ENCODE data around the gene MFRP. TPM values are rescaled to one million over a fixed set of nuclear protein-coding genes. Genes with fewer than 3 reads are reported as not detected.

MFRP gene
- total RNA-seq, 1 donor from 2014 or later, result not detected

DNA sequence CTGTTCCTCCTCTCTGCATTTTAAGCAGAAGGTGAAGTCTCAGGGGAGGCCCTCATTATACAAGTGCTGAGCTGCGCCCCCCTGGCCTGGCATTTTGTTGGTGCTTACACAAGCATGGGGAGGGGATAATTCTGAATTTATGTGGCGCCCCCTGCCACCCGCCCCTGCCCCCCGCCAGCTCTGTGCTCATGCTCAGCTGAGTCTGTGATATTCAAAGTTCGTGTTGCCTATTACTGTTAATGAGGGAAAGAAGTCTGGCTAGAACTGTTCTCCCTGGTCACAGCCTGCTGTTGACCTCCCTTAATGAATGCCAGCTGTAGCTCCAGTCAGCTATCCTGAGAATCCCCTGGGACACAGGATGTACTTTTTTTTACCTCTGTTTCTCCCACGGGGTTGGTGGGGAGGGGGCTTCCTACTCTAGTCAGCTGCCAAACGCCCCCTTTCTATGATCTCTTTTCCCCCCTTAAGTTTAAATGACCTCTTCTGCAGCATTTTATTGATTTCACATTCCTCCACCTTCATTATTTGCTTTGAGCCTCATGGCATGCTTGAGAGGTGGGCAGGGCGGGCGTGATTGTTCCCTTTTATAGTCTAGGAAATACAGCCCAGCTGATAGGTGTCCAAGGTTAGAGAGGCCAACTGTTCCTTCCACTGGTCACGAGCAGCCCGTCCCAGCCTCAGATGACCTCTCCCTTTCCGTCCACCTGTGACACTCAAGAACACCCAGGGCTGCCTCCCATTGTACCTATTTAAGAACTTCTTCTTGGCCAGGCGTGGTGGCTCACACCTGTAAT is 22.8 kb upstream of the MFRP start:
- no peak for DNase-seq (ENCODE audit: low spot score)
- H3K4me1 Mint-ChIP-seq (ENCODE audit: low read depth), result peaks cover 7% of the 10 kb centered on the region
- no peaks in the 10 kb centered on the region for H3K36me3 Mint-ChIP-seq (ENCODE audit: low read depth)
- no peak overlapping the region for H3K27ac Mint-ChIP-seq
- H3K27me3 Mint-ChIP-seq (ENCODE audit: low read depth), result peaks cover 19% of the 10 kb centered on the region
- H3K4me3 Mint-ChIP-seq (ENCODE audit: low read depth), result no peak overlapping the region
- H3K9me3 Mint-ChIP-seq, result no peaks in the 10 kb centered on the region
- intact Hi-C loops (cut with micrococcal nuclease), result no loop called here

DNA sequence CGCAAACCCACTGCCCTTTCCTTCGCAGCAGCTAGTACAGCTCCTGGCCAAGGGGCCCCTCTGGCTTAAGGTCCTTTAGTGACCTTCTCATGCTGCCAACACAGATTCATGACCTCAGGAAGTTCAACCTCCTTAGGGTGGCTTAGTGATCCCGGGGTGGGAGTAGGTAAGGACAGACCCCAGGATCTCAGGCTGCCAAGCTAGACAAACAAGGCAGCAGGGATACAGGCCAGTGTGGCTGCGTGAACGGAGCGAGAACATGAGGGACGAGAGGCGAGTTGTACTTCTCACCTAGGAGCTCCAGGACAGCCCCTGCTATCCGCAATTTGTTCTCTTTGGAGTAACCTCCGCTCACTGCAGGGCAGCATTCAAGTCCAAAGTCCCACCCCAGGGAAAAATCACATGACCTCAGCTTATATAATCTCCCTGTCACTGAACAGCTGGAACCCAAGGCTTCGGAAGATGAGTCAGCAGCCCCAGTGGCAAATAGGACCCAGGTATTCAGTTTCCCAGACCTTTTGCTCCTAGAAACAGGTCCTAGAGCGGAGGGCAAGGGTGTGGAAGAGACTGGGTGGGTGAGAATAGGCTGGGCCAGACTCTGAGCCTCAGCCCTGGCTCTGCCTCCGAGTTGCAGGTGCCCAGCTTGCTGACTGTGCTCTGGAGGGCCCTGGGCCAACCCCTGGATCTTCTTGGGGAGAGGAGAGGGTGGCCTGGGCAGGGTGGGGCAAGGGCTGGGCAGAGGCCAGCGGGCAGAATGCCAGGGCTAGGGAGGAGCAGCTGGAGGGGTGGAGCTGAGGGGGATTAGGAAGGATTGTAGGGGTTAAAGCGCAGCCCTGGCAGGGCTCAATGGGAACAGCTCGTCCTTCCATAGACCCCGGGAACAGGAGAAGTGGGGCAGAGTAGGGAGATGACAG is 21.9 kb upstream of the MFRP start:
- H3K4me3 Mint-ChIP-seq (ENCODE audit: low read depth), result no peak overlapping the region
- peaks cover 19% of the 10 kb centered on the region for H3K27me3 Mint-ChIP-seq (ENCODE audit: low read depth)
- no peaks in the 10 kb centered on the region for H3K9me3 Mint-ChIP-seq
- intact Hi-C loops (cut with micrococcal nuclease), result no loop called here
- DNase-seq (ENCODE audit: low spot score), result no peak
- peaks cover 4% of the 10 kb centered on the region for H3K4me1 Mint-ChIP-seq (ENCODE audit: low read depth)
- no peak overlapping the region for H3K27ac Mint-ChIP-seq
- no peaks in the 10 kb centered on the region for H3K36me3 Mint-ChIP-seq (ENCODE audit: low read depth)

DNA sequence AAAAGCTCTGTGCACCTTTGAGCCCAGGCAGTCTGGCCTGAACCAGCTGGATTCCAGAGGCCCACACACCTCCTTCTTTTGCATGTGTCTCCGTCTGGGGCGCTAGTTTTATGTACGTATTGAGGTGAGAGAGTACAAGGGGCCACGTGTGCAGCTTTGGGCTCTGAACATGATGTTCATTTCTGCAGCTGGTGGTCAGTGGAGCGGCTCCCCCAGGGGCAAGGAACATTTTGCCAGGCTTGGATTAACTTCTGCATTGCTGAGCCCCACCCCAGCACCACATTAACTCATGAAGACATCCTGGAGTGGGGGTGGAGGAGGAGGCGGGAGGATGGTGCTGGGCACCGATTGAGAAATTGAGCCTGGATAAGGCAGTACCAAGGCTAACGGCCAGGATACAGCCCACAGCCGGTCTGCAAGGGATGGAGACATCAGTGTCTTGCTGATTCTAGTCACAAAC is 21.2 kb upstream of the MFRP start:
- no peaks in the 10 kb centered on the region for H3K9me3 Mint-ChIP-seq
- no peaks in the 10 kb centered on the region for H3K36me3 Mint-ChIP-seq (ENCODE audit: low read depth)
- intact Hi-C loops (cut with micrococcal nuclease), result no loop called here
- H3K4me3 Mint-ChIP-seq (ENCODE audit: low read depth), result no peak overlapping the region
- H3K4me1 Mint-ChIP-seq (ENCODE audit: low read depth), result peaks cover 3% of the 10 kb centered on the region
- H3K27ac Mint-ChIP-seq, result no peak overlapping the region
- DNase-seq (ENCODE audit: low spot score), result no peak
- H3K27me3 Mint-ChIP-seq (ENCODE audit: low read depth), result peaks cover 22% of the 10 kb centered on the region

DNA sequence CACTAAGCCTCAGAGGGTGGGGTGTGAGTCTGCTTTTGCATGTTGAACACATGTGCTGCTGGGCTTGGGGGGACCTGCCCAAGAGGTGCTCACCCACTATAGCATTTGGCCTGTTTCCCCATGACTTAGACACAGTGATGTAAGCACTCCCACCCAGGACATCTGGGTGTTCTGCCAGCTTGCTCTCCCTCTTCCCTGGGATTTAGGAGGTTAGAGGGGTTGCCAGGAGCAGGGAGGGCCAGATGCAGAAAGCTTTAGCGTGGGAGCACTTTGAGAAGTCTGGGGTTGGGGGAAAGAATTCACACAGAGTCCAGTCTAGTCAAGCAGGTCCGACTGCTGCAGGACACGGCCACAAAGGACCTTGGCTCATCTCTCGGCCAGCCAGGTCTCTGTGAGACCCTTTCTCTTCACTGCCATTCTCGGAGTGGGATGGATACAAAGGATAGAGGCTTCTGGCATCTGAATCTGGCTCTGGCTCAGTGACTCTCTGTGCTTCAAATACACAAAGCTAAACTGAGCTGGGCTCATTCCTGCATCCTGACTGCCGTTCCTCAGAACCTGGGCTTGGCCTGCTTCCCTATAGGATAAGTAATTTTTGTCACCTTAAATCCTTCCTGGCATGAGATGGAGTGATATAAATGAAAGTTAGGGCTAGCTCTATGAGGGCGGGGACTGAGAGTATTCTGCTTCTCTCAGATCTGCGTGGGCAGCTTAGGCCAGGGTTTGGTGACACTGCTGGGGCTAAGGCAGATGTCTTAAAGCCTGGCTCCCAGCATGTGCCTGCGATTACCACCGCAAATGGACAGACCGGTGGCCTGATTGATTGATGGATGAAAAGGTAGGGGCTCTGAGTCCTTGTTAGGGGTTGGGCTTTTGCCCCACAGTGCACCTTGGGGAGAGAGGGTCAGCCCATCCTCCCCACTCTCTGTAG is 20.4 kb upstream of the MFRP start:
- Mint-ChIP-seq H3K36me3 (ENCODE audit: low read depth) (no peaks in the 10 kb centered on the region), H3K27ac (no peak overlapping the region), H3K9me3 (no peaks in the 10 kb centered on the region), H3K27me3 (ENCODE audit: low read depth) (peaks cover 29% of the 10 kb centered on the region), H3K4me3 (ENCODE audit: low read depth) (no peak overlapping the region), H3K4me1 (ENCODE audit: low read depth) (peaks cover 8% of the 10 kb centered on the region)
- intact Hi-C loops (cut with micrococcal nuclease), result no loop called here
- no peak for DNase-seq (ENCODE audit: low spot score)

DNA sequence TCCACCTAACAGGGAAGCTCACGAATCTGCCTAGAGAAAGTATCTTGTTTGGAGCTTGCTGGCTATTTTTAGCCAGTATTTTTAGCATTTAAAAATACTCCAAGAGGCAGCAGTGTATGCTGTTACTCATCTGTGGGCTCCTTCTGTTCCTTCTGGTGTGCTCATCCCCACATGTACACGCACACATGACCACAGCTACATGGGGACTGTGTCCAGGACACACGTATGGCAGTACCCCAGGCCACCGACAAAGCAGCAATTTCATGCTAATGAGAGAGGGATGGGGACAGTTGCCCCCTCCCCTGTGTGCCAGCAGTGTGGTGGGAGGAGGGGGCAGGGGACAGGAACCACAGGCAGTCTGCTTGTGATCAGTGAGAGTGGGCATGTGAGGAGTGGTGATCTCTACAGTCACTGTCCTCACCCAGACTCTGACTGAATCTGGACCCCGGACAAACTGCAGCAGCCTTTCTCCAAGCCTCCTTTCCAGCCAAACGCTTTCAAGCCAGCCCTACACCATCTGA is 18.6 kb upstream of the MFRP start:
- Mint-ChIP-seq H3K27me3 (ENCODE audit: low read depth) (peaks cover 30% of the 10 kb centered on the region), H3K4me3 (ENCODE audit: low read depth) (no peak overlapping the region), H3K9me3 (no peaks in the 10 kb centered on the region), H3K4me1 (ENCODE audit: low read depth) (peaks cover 14% of the 10 kb centered on the region), H3K36me3 (ENCODE audit: low read depth) (no peaks in the 10 kb centered on the region), H3K27ac (no peak overlapping the region)
- DNase-seq (ENCODE audit: low spot score), result no peak
- intact Hi-C loops (cut with micrococcal nuclease), result no loop called here

DNA sequence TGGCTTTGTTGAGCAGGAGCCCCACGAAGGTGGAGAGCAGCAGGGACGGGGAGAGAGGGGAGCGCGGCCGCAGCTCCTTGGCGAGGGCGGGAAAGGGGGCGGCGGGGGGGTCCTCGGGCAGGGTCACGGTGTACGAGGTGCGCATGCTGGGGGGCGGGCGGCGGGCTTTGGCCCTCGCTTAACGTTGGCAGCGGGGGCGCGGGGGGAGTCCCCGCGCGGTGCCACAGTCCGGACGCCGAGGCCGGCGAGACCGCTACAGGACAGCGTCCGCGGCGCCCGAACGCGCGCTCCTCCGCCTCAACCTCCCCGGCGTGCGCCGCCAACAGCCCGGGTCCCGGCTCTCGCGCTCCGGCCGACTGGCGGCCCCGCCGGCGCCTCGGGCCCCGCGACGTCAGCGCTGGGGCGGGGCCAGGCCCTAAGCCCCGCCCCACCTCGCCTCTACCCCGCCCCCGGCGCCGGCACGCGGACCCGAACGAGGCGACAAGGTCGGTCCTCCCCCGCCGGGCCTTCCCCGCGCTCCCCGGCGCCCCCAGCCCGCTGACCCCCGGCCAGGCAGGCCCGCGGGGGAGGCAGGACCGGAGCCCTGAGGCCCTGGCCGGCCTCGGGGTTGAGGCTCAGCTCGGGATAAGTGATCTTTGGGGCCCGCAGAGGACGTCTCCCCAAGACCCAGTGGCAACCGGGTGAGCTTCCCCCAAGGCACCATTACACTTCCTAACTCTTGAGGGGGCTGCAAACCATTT is 17.5 kb upstream of the MFRP start:
- Mint-ChIP-seq H3K9me3 (no peaks in the 10 kb centered on the region), H3K27me3 (ENCODE audit: low read depth) (peaks cover 30% of the 10 kb centered on the region), H3K4me3 (ENCODE audit: low read depth) (no peak overlapping the region), H3K4me1 (ENCODE audit: low read depth) (peaks cover 18% of the 10 kb centered on the region), H3K27ac (no peak overlapping the region), H3K36me3 (ENCODE audit: low read depth) (no peaks in the 10 kb centered on the region)
- intact Hi-C loops (cut with micrococcal nuclease), result no loop called here
- DNase-seq (ENCODE audit: low spot score), result peak; percentile 53

DNA sequence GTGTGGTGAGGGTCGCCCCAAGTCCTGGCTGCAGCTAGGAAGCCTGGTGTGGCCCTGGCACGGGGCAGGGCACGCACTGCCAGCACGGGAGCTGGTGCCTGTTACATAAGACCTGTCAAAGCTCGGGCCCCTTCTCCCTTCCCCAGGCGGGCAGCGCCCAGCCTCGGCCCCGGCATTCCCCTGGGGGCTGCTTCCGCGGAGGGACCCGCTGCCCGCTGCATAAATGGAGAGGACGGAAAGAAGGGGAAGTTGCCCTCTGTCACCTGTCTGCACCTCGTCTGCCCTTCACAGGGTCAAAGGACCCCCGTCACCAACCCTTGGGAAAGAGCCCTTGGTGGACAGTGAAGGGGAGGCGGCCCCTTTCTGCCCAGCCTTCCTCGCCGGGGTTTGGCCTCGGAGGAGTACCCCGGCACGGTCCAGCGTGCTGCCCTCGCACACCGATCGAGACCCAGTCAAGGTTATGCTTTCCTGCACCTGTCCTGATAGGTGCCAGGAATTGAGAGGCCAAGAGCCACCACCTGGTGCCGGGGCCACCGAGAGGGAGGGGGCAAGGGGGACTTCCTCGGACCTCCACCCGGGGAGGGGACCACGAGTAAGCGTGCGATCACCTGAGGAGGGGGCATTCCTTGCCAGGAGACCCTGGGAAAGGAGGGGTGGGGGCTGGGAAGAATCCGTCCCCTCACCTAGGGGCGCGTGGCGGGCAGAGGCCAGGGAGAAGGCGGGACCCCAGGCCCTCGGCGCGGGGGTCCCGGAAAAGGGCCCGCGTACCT is 16.8 kb upstream of the MFRP start:
- Mint-ChIP-seq H3K36me3 (ENCODE audit: low read depth) (no peaks in the 10 kb centered on the region), H3K4me1 (ENCODE audit: low read depth) (peaks cover 18% of the 10 kb centered on the region), H3K27me3 (ENCODE audit: low read depth) (peaks cover 30% of the 10 kb centered on the region), H3K27ac (no peak overlapping the region), H3K4me3 (ENCODE audit: low read depth) (peak overlapping the region; percentile 8), H3K9me3 (no peaks in the 10 kb centered on the region)
- intact Hi-C loops (cut with micrococcal nuclease), result no loop called here
- no peak for DNase-seq (ENCODE audit: low spot score)

DNA sequence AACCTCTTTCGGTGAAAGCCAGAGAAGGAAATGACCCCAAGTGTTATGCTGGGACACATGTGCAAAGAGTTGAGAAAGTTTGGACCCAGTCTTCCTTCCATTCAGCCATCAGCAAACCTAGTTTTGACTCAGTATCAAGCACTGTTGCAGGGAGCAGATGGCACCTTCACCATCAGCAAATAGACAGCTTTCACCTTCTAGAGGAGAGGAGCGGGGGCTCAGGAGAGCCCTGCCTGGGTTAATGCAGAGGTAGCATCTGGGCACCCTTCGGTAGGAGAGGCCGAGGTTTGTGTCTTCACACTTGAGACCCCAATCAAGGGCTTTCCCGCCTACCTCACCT is 16.2 kb upstream of the MFRP start:
- no peak overlapping the region for H3K27ac Mint-ChIP-seq
- peaks cover 29% of the 10 kb centered on the region for H3K27me3 Mint-ChIP-seq (ENCODE audit: low read depth)
- DNase-seq (ENCODE audit: low spot score), result no peak
- no peaks in the 10 kb centered on the region for H3K36me3 Mint-ChIP-seq (ENCODE audit: low read depth)
- peaks cover 18% of the 10 kb centered on the region for H3K4me1 Mint-ChIP-seq (ENCODE audit: low read depth)
- intact Hi-C loops (cut with micrococcal nuclease), result no loop called here
- H3K9me3 Mint-ChIP-seq, result no peaks in the 10 kb centered on the region
- H3K4me3 Mint-ChIP-seq (ENCODE audit: low read depth), result peak overlapping the region; percentile 38

DNA sequence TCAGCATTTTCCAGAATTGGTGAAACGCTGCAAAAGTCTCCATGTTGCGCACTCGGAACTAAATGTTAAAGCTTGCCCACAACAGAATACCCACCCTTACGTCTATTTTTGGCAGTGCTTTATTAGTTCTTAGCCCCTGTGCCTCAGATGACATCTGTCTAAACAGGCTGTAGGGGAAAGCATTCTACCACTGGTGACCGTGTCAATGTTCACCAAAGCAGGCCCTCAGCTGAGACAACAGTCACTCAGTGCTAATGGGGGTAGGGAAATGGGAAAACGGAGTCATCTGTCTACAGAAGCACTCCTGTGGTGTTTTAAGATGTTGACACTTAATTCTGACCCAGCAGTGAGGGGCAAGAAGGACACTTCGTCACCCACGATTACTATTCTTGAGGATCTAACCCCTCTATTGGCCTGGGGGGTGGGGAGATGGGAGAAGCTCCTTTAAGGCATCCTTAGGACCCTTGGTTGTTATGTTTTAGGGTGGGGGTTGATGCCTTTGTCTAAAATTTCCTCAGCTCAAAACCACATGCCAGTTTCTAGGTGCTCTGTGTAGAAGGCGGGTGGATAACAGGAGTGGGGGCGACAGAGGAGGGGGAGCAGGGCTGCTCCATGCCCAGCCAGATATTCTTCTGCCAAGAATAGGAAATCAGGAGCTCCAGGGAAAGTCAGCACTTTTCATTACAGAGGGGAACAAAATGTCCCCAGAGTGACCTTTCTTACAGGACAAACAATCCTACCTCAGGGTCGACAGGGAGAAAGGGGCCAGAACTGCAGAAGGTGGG is 15.6 kb upstream of the MFRP start:
- Mint-ChIP-seq H3K9me3 (no peaks in the 10 kb centered on the region), H3K27me3 (ENCODE audit: low read depth) (peaks cover 29% of the 10 kb centered on the region), H3K4me3 (ENCODE audit: low read depth) (peak overlapping the region; percentile 38), H3K4me1 (ENCODE audit: low read depth) (peaks cover 20% of the 10 kb centered on the region), H3K27ac (no peak overlapping the region), H3K36me3 (ENCODE audit: low read depth) (no peaks in the 10 kb centered on the region)
- DNase-seq (ENCODE audit: low spot score), result no peak
- intact Hi-C loops (cut with micrococcal nuclease), result loop anchor here (1.0 kb wide), 1 partner anchor 19 kb away; the partner anchor contains the start of gene USP2

DNA sequence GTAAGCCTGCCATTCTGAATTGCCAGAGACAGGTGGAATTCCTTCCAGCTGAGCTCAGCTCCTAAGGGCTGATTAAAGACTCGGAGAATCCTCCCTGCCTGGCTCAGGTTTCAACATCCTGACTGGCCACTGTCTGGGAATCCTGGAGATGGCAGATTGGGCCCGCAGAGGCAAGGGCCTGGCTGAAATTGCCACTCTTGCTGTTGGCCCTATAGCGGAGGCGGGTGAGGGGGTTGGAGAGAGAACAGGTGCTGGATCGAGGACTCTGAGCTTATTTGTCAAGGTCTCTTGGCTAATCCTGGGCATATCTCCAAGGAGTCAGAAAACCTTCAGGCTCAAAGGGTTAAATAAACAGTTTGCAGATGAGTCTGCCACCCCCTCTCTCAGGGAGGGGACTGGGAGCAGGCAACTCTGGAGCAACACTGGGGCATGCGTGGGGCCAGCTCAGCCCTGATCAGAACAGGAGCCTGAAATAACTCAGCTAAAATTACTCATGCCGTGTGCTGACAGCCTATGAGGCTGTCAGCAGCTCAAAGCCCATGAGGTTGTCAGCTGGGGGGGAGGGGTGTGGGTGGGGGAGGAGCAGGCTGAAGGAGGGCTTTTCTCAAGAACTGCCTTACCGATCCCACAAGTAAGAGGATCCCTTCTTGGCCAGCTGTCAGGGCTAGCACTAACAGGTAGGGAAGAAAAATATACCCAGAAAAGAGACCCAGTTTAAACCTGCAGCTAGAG is 14.7 kb upstream of the MFRP start:
- H3K27ac Mint-ChIP-seq, result no peak overlapping the region
- no peak overlapping the region for H3K4me3 Mint-ChIP-seq (ENCODE audit: low read depth)
- H3K27me3 Mint-ChIP-seq (ENCODE audit: low read depth), result peaks cover 24% of the 10 kb centered on the region
- peaks cover 24% of the 10 kb centered on the region for H3K4me1 Mint-ChIP-seq (ENCODE audit: low read depth)
- no peak for DNase-seq (ENCODE audit: low spot score)
- no peaks in the 10 kb centered on the region for H3K9me3 Mint-ChIP-seq
- intact Hi-C loops (cut with micrococcal nuclease), result loop anchor here (1.0 kb wide), 1 partner anchor 20 kb away; the partner anchor contains the start of gene USP2
- no peaks in the 10 kb centered on the region for H3K36me3 Mint-ChIP-seq (ENCODE audit: low read depth)

Data from activated T-helper 2 cell treated with anti-CD3 and anti-CD28 coated beads, Interferon-gamma antibody, Interleukin-2, Interleukin-4, amounts not matched to agents 10 μg/mL and 5 μg/mL and 100 μg/mL, durations not matched to agents 14 hours and 24 hours and 36 hours (primary cell).